ENCODE results near the gene SLA2. TPM values are rescaled to one million over a fixed set of nuclear protein-coding genes. Genes with fewer than 3 reads are reported as not detected.
"Not testable (repeated sequence)": the region's sequence is repeated elsewhere in the genome, so short reads cannot be mapped to it uniquely, and the experiment has no call there.

Gene SLA2
- total and polyA plus RNA-seq, 10 donors = 2.6 to 16.3 (median 8.3) TPM

- Histone ChIP-seq H3K36me3 (peaks cover 4 to 68% (median 57%) of the 10 kb centered on the region in 6 donors), H3K27me3 (replicated peaks in 1 of 7) (no peaks in the 10 kb centered on the region), H3K4me1 (peaks cover 0 to 18% (median 2%) of the 10 kb centered on the region in 6 donors), H3K4me3 (no peak overlapping the region), H3K27ac (peak overlapping the region in 1 of 8 donors; percentile 11), H3K9me3 (no peaks in the 10 kb centered on the region)
- intact Hi-C loops (cut with DNase I; ENCODE audit: low total_unique reads) = loop anchor here (10.0 kb wide), 1 partner anchor 140 kb away; no protein-coding TSS in a partner anchor
- DNase-seq = no peak
- WGBS, 5 donors = 83 to 92% (median 88%) methylated on average over 11 to 14 of the region's 14 CpGs
- no peak for TF ChIP-seq POLR2A (IDR thresholded peaks at IDR 0.05)
- no peak for TF ChIP-seq CTCF (IDR thresholded peaks at IDR 0.05 in 8 of 11, conservative IDR thresholded peaks at IDR 0.05 in 3 of 11)
- TF ChIP-seq POLR2AphosphoS5 (IDR thresholded peaks at IDR 0.05) = peak in 1 of 3 donors; percentile 26
Measured at GRCh38 chr20:36614781-36615557, 31.0 kb downstream of the SLA2 start.

GRCh38 chr20:36613974-36614373, 32.0 kb downstream of the SLA2 start:
- peak overlapping the region in 1 of 8 donors; percentile 11 for H3K27ac ChIP-seq
- H3K36me3 ChIP-seq = peaks cover 7 to 78% (median 65%) of the 10 kb centered on the region in 6 donors
- intact Hi-C loops (cut with DNase I; ENCODE audit: low total_unique reads) = loop anchor here (10.0 kb wide), 1 partner anchor 141 kb away; no protein-coding TSS in a partner anchor

GRCh38 chr20:36611625-36612024, 34.4 kb downstream of the SLA2 start:
- peaks cover 12 to 40% (median 21%) of the 10 kb centered on the region in 6 donors for H3K4me1 ChIP-seq
- peaks cover 7 to 93% (median 79%) of the 10 kb centered on the region in 6 donors for H3K36me3 ChIP-seq
- H3K4me3 ChIP-seq = no peak overlapping the region
- intact Hi-C loops (cut with DNase I; ENCODE audit: low total_unique reads) = loop anchor here (10.0 kb wide), 1 partner anchor 143 kb away; no protein-coding TSS in a partner anchor
- no peak for DNase-seq
- peak in 1 of 3 donors; percentile 6 for TF ChIP-seq POLR2AphosphoS5 (IDR thresholded peaks at IDR 0.05)
- TF ChIP-seq POLR2A (IDR thresholded peaks at IDR 0.05) = no peak
- 91 to 94% (median 92%) methylated on average over 5 of the region's 5 CpGs for whole genome bisulfite sequencing, 5 donors
- no peaks in the 10 kb centered on the region for H3K27me3 ChIP-seq (replicated peaks in 1 of 7)
- H3K9me3 ChIP-seq = no peaks in the 10 kb centered on the region
- H3K27ac ChIP-seq = no peak overlapping the region

More at GRCh38 chr20:36613974-36614373, 32.0 kb downstream of the SLA2 start:
- no peaks in the 10 kb centered on the region for H3K9me3 ChIP-seq
- TF ChIP-seq POLR2A (IDR thresholded peaks at IDR 0.05) (no peak), POLR2AphosphoS5 (IDR thresholded peaks at IDR 0.05) (peak in 1 of 3 donors; percentile 25)
- no peak for DNase-seq
- no peaks in the 10 kb centered on the region for H3K27me3 ChIP-seq (replicated peaks in 1 of 7)
- H3K4me1 ChIP-seq = peaks cover 0 to 18% (median 2%) of the 10 kb centered on the region in 6 donors
- H3K4me3 ChIP-seq = no peak overlapping the region
- 88 to 93% (median 89%) methylated on average over 3 of the region's 3 CpGs for WGBS, 5 donors

GRCh38 chr20:36608388-36608728, 37.6 kb downstream of the SLA2 start:
- not testable (repeated sequence) for H3K27me3 ChIP-seq (replicated peaks in 1 of 7); DNase-seq; H3K9me3 ChIP-seq
- peak overlapping the region in 5 of 8 donors; percentile 94 to 100 (median 97) for H3K27ac ChIP-seq
- WGBS, 5 donors = 82 to 94% (median 84%) methylated on average over 6 of the region's 6 CpGs
- peaks cover 12 to 60% (median 38%) of the 10 kb centered on the region in 6 donors for H3K4me1 ChIP-seq
- H3K4me3 ChIP-seq = peak overlapping the region in 1 of 8 donors; percentile 94
- H3K36me3 ChIP-seq = peaks cover 7 to 62% (median 57%) of the 10 kb centered on the region in 6 donors
- intact Hi-C loops (cut with DNase I; ENCODE audit: low total_unique reads) = loop anchor here (10.0 kb wide), 1 partner anchor 54 kb away; no protein-coding TSS in a partner anchor

GRCh38 chr20:36607586-36608387, 38.2 kb downstream of the SLA2 start:
- H3K4me3 ChIP-seq = peak overlapping the region in 5 of 8 donors; percentile 70 to 98 (median 94)
- no peaks in the 10 kb centered on the region for H3K9me3 ChIP-seq
- no peak for TF ChIP-seq CTCF (IDR thresholded peaks at IDR 0.05 in 8 of 11, conservative IDR thresholded peaks at IDR 0.05 in 3 of 11)
- TF ChIP-seq POLR2A (IDR thresholded peaks at IDR 0.05) = no peak
- TF ChIP-seq POLR2AphosphoS5 (IDR thresholded peaks at IDR 0.05) = peak in 1 of 3 donors; percentile 59
- H3K27me3 ChIP-seq (replicated peaks in 1 of 7) = no peaks in the 10 kb centered on the region
- H3K27ac ChIP-seq = peak overlapping the region; percentile 39 to 100 (median 96)
- H3K36me3 ChIP-seq = peaks cover 2 to 56% (median 51%) of the 10 kb centered on the region in 6 donors
- H3K4me1 ChIP-seq = peaks cover 12 to 55% (median 36%) of the 10 kb centered on the region in 6 donors
- DNase-seq = no peak
- WGBS, 5 donors = 69 to 84% (median 73%) methylated on average over 7 of the region's 7 CpGs
- intact Hi-C loops (cut with DNase I; ENCODE audit: low total_unique reads) = loop anchor here (10.0 kb wide), 1 partner anchor 53 kb away; no protein-coding TSS in a partner anchor
